Inflammatory macrophage treated with lipopolysaccharide for 4 hours (primary cell): Measurements from ENCODE around the gene EZR.
A peak's percentile ranks its signal among the peaks of the same experiment; 100 is the strongest.

Experiments used
- DNase-seq: peaks from one replicate; pipeline ENCODE4 v3.0.0-alpha.2; 2020

The EZR gene

DNA sequence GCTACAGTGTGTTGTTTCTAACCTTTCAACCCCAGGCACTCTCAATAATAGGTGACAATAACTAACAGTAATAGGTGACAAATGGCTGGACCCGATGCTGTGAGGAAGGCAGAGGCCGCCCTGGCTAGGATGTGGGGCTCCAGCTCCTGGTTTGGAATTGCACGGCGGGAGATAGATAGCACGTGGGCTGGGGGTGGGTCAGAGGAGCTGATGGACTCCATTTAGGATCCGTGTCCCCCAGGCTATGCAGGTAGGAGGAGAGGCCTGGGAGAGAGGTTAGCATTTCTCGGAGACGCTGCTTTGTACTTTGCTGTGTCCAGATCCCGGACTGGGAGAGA lies 61.4 kb downstream of the EZR start:
- no peak for DNase-seq

DNA sequence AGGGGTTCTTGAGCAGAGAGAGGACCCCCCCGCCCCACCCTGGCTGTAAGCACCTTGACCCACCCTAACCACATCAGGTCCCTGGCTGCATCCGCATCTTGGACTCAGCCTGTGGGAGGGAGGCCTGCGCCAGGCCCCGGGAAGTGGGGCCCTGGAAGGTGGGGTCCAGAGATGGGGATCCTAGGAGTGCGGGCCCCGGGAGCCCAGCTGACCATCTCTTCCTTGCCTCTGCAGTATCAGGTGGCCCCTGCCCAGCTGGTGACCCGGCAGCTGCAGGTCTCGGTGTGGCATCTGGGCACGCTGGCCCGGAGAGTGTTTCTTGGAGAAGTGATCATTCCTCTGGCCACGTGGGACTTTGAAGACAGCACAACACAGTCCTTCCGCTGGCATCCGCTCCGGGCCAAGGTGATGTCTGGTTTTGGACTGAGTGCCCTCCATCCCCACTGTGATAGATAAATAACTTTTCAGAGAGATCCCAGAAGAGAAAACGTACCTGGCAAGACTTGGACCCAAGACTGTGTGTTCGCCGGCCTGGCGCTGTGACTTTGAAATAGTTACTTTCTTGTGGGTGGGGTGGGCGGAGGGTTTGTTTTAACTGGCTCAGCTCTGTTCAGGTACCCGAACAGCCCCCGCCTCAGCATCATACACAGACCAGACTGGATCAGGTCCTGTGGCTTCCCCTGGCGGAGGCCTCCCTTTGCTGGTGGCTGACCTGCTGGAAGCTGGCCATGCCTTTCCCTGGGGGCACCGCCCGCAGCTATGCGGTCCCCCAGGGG lies 62.0 kb downstream of the EZR start:
- DNase-seq, result no peak

DNA sequence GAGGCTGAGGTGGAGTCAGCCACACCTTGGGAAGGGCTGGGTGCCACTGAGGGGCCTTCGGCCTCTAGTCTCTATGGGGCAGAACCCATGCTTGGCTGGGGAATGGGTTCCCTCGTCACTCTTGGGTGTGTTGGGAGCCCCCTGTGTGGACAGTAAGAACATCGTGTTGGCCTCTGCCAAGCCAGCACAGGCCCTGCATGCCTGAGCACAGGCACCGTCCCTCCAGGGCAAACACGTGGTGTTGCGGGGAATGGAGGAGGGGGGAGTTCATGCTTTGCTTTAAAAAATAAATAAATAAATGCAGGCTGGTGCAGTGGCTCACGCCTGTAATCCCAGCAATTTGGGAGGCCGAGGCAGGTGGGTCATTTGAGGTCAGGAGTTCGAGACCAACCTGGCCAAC lies 63.0 kb downstream of the EZR start:
- DNase-seq, result no peak

DNA sequence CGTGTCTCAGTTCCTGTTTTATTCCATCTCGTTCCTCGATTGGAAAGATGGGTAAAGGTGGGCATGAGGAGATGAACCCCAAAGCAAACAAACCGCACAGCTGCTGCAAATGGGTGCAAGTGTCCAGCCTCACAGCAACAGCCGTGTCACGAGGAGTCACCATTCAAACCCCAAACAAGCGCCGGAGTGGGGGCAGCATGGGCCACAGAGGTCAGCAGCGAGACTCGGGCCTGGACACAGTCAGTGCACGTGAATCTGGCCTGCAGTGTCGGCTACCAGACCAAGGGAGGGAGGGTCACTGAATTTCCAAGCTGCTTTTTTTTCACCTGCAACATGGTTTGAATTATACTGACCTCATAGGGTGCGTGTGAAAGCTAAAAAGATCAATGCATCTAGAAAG lies 63.5 kb downstream of the EZR start:
- DNase-seq, result no peak

GRCh38 chr6:158754738-158755137 lies 64.4 kb downstream of the EZR start:
- DNase-seq, result no peak

- no peak for DNase-seq
These were observed 65.4 kb downstream of the EZR start for GRCh38 chr6:158753811-158754210.

DNA sequence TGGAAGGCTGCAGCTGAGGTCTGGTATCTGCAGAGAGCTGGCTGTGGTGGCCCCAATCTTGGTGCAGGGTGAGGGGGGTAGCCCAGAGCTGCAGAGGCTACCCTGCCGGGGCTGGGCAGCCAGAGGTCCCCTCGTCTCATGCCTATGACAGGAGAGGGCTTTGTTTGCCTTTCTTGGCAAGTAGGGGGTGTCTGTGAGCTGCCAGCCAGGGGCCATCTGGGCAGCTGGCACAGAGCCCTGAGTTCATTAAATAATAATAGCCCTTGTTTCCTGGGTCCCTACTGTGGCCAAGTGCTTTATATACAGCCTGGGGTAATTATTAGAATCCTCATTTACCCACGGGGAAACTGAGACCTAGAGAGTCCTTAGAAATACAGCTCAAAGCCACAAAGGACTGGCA lies 66.6 kb downstream of the EZR start:
- no peak for DNase-seq

GRCh38 chr6:158751921-158752320 lies 67.2 kb downstream of the EZR start:
- no peak for DNase-seq

DNA sequence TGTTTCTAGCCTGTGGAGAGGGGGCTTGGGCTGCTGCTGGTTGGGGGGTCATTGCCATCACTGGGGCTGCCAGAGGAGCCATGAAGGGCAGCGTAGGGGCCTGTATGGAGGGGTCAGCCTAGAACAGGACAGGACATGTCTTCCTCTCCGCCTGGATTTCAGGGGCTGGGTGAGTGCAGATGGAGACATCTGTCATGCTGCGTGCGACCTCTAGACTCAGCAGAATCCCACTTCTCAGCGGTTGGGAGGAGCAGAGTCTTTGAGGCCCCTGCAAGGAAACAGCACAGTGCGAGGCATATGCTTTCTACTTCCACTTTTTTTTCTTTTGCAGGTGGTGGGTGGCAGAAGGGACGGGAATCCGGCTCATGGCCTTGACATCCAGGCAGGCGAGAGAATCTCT lies 67.9 kb downstream of the EZR start:
- DNase-seq, result no peak

DNA sequence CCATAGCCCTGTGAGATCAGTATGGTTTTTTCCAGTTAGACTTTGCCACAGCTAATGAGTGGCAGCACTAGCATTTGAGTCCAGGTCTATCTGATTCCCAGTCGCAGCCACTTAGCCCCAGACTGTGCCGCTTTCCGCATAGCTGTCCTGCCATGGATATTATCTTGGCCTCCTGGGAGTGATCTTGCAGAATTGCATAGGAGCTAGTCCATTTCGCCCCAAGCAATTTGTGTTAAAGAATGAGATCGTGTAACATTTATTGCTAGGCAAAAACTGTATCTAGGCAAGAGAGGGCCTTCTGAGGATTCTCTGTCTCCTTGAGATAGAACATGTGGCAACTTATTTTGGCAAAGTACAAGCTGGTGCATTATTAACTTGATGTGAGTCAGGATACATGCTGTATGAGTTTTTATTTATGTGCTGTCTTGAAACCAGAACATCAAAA lies 74.2 kb downstream of the EZR start:
- no peak for DNase-seq

GRCh38 chr6:158743033-158743651 lies 76.0 kb downstream of the EZR start:
- no peak for DNase-seq

DNA sequence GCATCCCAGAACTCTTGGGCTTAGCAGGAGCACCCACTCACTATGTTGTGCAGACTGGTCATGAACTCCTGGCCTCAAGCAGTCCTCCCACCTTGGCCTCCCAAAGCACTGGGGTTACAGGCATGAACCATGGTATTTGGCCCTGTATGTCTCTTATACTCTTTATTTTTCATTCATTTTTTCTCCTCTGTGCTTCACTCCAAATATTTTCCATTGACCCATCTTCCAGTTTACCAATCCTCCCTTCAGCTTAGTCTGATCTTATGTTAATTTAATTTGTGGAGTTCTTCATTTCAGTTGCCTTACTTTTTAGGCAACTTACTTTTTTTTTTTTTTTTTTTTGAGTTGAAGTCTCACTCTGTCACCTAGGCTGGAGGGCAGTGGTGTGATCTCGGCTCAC lies 79.5 kb downstream of the EZR start:
- DNase-seq, result no peak

DNA sequence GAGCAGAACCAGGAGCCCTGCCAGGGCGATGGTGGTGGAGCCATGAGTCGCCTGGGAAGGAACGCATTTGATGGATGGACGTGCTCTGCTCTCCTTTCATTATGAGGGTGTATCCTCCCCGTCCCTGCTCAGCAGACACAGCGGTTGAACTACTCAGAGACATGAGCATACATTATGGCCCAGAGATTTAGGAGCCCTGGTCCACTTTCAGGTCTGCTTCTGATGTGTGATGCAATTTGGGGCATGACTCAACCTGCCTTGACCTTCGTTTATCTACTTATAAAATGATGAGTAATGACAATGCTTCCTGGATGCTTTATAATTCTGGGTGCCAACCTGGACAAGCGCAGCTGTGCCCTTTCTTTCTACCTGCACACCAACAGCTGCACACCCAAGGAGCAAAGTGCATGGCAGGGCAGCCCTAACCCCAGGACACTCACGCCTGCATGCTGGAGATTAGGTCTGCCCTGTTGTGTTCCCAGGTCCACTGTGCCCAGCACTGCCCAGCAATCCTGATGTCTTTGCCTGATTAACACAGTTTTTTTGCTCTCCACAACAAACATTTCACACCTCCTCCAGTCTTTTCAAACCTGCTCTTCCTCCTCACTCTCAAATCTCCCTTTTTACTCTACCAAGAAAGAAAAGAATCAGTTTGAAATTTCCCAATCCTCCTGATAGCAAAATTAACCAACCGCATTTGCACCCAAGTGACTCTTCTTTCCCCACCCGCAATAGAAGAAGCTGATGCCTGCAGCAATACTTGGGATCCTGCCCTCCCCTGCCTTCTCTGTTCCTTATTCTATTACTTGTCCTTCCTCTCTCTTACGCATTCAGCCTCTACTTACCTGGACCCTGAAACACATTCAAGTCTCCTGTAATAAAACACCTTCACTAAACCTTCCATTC lies 81.2 kb downstream of the EZR start:
- peak; percentile 38 for DNase-seq

- DNase-seq, result no peak
These were observed 82.0 kb downstream of the EZR start for GRCh38 chr6:158737082-158737709.

GRCh38 chr6:158735009-158735408 lies 84.2 kb downstream of the EZR start:
- no peak for DNase-seq

DNA sequence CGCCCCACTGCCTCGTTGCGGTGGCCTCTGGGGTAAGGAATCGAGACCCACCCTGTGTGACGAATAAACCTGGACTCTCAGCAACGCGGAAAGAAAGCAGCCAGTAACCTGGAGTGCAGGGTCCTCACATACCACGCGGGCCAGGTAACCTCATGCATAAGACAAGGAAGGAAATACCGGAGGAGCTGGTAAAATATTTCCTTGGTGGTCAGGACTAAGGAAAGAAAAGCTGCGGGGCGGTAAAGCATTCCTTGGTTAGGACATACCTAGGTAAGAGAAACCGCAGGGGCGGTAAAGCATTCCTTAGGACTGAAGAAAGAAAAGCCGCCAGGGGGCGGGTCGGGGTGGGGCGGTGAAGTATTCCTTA lies 88.6 kb downstream of the EZR start:
- DNase-seq, result no peak

DNA sequence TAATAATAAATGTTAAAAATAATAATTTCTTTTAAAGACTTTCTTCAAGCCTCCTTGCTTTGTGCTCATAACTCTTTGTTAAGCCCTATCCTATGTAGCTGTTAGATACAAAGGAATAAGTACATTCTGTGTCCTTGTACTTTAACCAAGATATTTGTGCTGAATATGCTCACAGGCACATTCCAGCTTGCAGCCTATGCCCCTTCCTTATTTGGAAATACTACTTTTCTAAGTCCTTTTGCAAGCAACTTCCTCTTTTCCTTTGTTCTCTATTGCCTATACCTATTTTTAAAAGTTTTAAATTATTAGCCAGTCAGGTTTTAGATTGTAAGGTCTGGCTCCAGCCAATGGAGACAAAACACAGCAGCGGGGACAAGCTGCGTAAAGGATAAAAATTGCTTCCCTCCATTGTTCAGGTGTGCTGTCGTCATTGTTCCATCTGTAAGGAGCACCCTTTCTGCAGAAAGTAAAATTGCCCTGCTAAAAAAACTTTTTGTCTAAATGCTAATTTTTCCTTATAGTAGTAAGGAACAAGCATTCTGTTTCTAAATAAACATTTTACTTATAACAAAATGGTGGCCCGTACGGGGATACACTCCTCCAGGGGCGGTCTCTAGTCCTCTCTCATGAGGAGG lies 89.1 kb downstream of the EZR start:
- peak; percentile 16 for DNase-seq

DNA sequence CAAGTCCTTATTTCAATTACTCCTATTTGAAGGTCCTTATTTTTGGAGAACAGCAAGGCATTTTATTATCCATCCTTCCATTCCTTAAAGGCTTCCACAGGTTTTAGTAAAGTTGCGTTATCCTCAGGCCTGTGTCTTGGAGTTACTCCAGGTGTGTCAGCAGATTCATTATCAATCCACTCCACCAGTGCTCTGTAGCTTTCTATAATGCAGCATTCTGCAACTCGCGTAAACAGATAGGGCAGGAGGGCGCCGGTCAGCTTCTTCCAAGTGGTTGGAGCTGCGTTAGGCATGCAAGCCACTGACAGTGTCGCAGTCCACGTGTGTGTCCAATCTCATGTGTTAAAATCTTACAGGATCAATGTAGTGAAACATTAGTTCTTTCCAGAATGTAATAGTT lies 93.5 kb downstream of the EZR start:
- no peak for DNase-seq

DNA sequence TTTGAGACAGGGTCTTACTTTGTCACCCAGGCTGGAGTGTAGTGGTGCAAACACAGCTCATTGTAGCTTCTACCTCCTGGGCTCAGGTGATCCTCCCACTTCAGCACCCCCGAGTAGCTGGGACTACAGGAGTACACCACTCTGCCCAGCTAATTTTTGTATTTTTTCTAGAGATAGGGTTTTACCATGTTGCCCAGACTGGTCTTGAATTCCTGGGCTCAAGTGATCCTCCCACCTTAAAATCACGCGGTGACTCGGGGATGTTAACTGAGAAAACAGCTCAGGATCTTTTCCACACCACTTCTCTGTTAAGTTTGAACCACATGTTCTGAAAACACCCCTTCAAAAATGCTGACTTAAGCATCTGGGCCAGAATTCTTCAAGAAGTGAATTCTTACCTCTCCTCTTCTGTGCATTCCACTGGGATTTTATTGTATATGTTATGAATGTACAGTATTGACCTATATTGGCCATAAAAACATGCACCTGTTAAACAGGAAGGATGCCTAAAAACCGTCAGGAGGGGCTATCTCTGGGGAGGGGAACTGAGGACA lies 96.9 kb downstream of the EZR start:
- no peak for DNase-seq

DNA sequence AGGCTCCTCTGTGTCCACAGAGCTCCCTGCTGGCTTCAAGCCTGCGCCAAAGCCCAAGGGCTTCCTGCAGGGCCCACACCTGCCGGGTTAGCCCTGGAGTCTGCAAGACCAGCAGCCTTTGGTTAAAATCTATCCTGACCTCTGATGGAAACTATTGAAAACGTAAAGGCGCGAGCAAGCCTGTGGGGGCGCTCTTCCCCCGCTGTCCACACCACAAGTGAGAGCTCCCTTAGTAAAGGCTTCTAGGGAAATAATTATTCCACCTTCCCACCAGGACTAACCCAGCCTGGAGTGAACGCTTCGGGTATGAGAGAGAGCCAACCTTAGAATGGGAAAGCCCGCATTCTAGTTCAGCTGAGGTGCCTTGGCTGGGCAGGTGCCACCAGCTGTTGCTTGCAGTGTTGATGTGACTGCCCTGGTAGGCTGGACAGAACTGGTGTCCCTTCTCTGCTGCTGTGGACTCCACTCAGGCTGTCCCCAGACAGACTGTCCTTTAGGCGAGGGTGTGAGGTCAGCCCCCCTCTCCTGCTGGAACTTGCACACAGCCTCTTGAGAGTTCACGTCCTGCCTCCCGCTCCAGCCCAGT lies 100.6 kb downstream of the EZR start:
- no peak for DNase-seq

DNA sequence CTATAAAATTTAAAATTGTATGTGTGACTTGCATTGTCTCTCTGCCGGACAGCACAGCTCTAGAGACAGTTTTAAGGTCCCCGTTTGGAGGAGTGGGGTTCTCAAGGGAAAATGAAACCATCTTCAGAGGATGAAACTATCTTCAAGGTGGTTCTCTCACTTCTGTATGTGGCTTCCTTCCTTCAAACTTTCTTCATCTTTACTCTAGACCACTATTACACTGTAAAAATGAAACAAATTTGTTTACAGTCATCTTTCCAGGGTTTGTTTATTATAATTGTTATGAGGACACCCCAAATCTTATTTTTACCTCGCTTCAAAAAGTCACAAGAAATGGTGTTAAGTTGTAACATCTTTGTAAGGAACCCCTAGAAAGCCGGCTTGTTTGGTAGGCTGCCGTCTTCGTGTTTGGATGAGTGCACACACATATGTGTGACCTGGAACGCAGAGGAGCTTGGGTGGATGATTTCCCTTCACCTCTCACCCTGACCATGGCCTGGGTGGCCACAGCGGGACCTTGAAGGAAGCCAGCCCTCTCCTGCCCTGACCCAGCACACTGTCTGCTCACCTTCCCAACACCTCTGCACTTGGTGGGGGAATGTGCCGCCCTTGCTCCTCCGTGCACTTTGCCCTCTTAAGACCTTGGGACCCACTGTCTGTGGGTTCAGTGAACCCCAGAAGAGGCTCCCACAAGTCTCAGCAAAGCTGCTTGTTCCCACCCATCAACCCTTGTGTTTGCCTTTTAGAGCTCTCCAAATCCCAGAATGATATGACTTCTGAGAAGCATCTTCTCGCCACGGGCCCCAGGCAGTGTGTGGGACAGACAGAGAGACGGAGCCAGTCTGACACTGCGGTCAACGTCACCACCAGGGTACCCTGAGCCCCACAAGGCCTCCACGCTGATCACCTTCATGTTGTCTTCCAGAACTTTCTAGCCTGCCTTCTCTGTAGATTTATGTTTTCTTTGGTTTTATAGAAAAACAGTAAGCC lies 101.5 kb downstream of the EZR start:
- no peak for DNase-seq
